D341Med (cell line): Measurements from ENCODE around the gene FBXO8.
"Not testable (repeated sequence)": the region's sequence is repeated elsewhere in the genome, so short reads cannot be mapped to it uniquely, and the experiment has no call there.

ENCODE experiments used
- DNase-seq: peaks from one replicate; pipeline ENCODE4 v3.0.0; 2012; ENCODE audit warnings: low spot score

FBXO8 gene

DNA sequence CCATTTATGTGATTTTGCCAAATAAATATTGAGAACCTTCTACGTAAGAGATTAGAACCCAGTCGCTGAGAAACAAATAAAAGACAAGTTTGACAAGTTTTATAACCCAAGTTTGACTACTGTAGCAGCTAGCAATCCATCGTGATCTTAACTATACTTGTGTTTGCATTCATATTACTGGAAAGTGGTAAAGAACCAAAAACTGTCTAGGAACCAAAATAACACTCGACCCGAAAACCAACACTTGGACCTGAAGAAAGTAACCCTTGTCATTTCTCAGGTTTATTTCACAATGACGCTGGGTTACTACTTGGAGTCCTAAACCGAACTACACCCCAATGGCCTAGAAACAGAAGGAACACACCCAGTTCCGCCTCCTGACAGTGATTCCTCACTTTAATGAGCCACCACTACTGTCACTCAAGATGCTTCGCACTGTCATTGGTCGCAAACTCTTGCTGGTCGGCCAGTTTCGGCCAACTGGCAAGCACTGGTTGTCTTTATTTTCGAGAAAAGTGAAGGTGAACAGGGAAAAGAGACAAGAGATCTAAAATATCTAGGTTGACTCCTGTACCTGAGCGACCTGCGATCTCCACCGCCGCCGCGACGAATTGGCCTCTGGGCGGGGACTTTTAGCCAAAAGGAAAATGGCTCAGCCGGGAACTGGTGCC is 496 bp downstream of the FBXO8 start:
- DNase-seq, result peak; percentile 83

DNA sequence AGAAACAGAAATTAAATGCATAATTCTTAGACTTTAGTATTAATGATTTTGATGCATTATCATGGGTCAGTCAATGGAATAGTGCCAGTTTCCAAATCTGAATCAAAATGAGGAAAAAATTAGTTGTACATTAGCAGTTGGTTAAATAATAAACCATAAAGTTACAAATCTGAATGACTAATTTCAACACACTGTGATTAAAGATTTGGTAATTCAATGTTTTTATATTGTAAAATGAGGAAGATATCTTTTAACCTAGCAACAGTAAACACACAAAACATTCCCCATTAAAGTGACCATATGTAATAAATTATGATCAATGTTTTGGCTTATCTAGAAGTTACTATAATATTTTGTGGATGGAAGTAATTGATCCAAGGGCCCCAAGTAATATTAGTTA is 1.6 kb downstream of the FBXO8 start:
- no peak for DNase-seq

DNA sequence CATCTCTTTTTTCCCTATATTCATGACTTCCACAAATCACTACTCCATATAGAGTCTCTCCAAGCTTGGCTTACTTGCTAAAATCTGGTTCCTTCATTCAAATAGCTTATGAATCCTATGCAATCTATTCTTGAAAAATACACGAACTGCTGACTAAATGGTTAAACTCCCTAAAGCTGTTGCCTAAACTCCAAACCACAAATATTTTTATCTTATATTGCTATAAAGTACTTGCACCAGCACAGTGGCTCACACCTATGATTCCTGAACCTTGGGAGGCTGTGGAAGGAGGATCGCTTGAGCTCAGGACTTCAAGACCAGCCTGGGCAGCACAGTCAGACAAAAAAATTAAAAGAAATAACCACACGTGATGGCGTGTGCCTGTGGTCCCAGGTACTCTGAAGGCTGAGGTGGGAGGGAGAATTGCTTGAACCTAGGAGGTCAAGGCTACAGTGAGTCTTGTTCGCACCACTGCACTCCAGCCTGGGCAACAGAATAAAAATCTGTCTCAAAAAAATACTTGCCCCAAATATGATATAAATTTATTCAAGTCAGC is 2.2 kb downstream of the FBXO8 start:
- DNase-seq, result no peak

DNA sequence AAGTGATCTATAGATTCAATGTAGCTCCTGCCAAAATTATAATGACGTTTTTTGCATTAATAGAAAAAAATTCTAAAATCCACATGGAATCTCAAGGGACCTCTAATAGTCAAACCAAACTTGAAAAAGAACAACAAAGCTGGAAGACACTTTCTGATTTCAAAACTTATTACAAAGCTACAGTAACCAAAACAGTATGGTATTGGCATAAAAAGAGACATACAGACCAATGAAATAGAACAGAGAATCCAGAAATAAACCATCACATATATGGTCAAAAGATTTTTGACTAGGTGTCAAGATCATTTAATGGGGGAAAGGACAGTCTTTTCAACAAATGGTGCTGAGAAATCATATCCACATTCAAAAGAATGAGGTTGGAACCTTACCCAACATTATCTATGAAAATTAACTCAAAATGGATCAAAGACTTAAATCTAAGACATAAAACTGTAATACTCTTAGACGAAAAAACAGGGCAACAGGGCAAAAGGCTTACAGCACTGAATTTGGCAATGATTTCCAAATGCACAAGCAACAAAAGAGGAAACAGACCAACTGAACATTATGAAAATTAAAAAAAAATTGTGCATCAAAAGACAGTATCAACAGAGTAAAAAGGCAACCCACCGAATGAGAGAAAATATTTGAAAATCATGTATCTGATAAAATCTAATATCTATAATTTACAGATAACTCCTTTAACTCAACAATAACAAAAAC is 3.9 kb downstream of the FBXO8 start:
- no peak for DNase-seq

DNA sequence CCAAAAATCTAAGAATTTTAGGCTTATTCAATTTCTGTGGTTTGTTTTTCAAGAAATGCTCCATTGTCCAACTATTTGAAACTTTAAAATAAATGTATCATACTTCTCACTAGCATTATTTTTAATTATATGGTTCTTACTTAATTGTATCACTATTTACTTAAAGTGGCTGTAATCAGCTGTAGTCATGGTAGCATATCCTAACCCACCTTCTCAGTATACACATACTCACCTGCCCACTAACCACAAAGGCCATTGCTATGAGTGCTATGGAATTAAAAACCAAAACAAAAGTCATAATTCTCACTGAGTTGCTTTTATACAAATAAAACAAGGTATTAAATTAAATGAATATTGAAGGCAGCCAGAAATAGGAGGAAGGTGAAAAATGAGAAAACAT is 5.0 kb downstream of the FBXO8 start:
- DNase-seq, result no peak

DNA sequence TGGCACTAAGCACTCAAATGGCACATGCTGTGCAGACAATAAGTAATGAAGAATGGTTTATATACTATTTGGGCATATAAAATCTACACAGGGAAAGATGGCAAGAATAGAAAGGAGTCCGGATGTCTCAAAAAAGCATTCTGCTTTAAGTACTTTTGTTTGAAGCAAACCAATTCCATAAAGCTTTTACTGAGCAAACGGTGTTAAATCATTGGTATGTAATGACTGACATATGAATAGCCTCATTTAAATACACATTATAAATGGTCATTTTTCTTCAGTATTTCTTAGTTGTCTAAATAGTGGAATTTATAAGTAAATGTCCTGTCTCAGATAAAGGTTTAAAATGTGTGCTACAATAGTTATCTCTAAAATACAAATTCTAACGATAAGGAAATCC is 6.0 kb downstream of the FBXO8 start:
- DNase-seq, result no peak

DNA sequence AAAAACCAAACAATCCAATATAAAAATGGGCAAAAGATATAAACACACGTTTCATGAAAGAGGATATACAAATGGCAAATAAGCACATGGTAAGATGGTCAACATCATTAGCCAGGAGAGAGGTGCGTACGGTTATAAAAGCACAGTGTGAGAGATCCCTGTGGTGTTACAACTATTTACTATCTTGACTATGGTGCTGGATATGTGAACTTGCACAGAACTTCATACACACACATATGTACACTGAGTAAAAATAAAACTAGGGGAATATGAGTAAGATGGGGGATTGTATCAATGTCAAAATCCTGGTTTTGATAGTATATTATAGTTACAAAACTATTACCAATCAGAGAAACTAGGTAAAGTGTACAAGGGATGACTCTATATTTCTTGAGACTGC is 8.4 kb downstream of the FBXO8 start:
- DNase-seq, result no peak

DNA sequence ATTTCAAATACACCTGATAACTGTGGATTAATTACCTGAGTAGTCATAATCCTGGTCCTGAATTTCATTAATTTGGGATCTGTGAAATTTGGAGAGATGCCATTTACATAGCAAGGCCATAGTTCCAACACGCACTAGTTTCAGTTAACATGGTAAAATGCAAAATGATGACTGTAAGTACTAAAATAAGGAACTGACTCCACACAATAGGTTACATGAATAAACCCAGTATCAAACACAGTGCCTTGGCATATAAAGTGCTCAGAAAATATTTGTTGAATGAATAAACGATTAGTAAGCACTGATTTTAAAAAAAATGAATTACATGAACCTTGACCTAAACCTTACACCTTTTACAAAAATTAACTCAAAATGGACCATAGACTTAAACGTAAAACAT is 9.0 kb downstream of the FBXO8 start:
- no peak for DNase-seq

DNA sequence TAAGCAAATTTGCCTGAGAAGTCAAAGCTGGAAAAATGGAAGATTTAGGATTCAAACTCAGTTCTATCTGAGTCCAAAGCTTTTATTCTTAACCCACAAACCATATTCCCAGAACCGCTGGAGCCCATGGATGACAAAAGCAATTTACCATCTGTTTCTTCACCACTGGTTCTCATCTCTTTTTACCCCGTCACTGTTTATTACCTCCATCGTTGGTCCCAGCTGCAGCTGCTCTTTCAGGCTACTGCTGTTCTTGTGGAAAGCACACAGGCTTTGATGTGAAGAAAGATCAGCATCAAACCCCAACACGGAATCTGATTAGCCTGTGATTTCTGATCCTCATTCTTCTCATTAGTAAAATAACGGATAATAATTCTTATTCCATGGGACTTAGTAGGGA is 9.5 kb downstream of the FBXO8 start:
- DNase-seq, result no peak

DNA sequence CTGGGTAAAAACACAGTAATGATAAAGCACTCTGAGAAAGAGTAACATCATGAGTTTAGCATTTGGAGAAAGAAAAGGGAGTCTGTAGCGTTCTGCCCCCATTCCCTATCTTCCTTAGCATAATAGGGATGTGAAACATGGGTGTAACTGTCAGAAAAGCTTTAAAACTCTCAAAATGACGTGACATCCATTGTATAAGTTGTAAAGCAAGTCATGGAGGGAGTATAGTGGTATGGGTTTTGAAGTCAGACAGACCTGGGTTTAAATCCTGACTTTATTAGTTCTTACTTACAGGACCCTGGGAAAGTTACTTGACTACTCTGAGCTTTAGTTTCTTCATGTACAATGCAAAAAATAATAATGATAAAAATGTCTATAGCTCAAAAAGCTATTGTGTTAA is 17.1 kb downstream of the FBXO8 start:
- no peak for DNase-seq

DNA sequence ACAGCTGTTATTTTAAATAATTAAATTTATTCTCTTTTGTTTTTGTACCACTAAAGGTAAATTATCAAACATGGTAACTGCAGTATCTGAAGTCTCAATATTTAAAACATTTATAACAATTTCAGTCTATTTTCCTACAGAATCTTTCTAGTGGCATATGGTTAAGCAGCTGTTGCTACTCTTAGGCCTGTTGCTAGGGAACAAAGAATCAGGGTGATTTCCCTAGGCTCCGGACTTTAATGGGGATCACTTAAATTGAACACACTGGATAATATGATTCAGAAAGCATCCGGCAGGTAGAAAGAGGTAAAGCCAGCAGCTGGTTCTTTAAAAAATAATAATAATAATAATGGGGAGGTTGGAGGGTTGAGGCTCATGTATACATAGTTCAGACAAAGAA is 17.6 kb downstream of the FBXO8 start:
- peak; percentile 48 for DNase-seq

DNA sequence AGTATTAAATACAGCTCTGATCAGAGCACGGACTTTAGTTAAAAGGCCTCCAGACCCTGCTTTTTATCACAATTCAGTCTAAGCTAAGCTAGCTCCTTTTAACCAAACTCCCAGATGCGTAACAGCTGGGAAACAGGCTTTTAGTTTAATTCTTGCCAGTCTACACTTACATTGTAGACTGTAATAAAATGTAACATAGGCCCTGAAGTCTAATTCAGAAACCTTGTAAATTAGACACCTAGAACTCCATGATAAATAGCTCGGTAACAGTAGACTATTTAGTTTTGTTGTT is 20.1 kb downstream of the FBXO8 start:
- no peak for DNase-seq

DNA sequence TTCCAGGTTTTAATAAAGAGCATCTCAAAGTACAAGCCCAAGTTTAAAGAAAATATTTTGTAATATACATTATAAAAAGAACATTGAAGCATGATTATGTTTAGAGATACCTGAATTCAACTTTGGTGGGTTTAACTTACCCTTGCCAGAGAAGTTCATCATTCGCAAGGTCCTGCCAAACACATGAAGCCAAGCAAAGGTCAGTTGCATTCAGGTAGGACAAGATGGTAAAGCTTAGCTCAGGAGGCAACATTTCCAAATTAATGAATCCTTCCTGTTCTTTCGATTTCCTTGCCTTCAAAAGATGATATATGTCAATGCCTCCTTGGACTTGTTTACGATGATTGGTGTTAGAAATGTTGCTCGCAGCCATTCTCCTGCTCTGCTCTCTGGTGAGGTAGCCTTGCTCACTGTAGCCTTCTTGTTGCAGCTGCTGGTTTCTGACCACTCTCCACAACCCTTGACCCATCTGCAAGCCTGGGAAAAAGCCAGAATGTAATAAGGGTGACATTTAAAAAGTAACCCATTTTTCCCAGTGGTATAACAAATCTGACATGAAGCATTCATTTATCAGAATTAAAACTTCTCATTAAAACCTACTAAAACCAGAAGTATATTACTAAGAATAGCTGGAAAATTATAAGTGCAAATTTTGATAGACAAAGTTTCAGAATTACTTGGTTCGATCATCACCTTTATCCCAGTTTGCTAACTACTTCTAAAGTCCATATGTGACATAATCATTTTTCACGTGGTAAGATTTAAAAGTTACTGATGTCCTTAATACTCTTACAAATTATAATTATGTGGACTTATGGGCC is 20.6 kb downstream of the FBXO8 start:
- DNase-seq, result no peak

DNA sequence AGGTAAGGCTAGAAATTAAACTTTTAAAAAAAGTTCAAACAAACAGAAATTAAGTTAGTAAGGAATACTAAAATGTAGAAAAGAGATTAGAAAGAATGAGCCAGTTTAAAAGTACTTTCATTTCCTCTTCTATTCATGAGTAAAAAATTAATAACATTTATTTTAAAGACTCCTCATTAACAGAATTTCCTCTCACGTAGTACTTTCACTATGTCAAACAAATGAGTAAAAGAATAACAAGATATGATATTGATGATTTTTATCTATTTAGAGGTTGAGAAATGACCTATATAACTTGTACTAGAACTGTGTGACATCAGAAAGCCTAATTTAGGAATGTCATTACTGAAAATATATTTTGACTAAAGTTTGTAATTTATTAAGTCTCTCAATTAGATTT is 22.0 kb downstream of the FBXO8 start:
- not testable (repeated sequence) for DNase-seq

DNA sequence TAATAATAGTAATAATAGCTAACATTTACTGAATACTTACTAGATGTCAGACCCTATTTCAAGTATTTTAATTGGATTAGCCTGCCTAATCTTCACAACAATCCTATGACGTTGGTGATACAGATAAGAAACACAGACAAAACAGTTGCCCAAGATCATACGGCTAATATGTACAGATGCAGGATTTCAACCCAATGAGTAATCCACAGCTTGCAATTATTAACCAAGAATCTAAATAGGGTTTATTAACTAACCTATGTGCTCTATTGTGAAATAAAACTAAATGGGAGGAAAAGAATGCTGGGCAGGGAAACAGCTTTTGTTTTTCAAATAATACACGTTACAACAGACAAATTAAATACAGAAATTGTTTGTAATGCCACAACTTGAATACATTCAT is 23.4 kb downstream of the FBXO8 start:
- no peak for DNase-seq

DNA sequence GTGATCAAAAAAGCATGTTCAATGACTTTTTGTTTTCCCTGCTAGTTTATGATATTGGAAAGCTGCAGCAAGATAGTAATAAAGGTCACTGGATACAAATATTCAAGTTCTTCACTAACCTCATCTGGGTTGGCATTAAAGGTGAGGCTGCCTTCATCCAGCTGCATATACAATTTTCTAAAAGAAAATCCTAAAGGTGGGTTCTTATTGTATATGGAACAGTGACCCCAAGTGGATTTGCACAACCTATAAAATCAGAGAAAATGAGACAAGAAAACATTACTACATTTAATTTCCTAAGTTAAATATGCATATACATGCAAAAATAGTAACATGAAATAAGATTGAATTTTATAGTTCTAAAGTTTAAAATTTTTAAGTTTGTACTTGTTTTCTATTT is 23.9 kb downstream of the FBXO8 start:
- DNase-seq, result no peak

DNA sequence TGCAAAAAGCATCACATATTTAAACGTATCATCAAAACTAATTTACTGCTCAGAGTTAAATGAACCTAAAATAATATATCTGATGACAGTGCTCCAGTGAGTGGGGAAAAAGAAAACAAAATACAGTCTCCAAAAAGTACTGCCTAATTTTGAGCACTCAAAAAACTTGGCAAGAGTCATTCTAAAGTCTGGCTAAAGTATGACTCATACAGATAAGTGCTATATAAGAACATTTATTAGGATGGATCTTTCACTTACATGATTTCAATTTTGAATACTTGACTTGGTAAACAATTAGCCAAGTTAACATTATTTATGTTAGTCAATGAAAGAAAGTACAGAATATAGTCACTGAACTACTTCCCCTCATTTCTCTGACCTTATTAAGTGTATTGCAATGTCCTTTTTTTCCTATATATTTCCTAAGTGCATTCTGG is 27.2 kb downstream of the FBXO8 start:
- no peak for DNase-seq

DNA sequence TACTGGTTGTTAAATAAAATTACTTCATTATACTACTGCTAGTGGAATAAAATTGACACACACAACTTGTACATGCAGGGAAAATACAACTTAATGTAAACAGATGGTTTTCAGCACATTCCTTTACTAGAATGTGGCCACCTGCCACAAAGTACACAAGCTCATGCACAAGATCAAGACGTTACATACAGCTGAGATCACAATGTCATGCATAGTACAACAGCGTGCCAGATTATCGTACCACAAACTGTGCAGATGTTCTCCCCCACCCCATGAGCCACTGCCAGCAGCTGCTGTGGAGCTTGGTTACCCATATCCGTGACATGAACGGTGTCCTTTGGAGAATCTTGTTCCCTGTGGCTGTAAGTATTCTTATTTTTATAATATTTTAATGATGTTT is 27.7 kb downstream of the FBXO8 start:
- no peak for DNase-seq

DNA sequence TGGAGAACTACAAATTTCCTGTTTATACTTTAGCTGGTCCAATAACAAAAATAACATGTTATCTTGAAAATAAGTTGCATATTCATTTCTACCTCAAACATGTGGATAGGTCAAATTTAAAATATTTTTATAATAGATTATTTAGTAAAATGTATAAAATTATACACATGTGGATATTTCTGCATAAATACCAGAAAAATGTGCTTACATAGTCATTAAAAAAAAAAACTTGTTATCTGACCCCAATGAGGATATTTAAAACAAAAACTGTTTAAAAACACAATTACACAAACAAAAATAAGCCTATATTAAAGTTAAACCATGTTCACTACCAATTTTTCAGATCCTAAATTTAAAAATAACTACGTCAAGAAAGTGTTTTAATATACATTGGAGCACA is 28.1 kb downstream of the FBXO8 start:
- no peak for DNase-seq

DNA sequence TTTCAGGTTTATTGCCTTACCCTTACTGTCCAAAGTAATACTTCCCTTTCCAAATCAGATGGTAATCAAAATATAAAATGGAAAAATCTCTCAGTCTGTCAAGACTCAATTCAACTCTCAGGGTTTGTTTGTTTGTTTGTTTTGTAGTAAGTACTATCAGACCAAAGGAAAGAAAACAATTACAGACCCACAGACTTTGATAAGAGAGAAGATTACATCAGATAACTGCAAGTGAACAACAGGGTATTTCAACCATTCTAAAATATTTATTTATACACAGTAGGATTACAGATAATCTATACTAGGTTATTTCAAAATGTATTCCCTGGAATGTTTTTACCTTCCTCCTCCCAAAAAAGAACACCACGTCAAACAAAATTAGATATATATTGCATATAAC is 28.9 kb downstream of the FBXO8 start:
- DNase-seq, result no peak

DNA sequence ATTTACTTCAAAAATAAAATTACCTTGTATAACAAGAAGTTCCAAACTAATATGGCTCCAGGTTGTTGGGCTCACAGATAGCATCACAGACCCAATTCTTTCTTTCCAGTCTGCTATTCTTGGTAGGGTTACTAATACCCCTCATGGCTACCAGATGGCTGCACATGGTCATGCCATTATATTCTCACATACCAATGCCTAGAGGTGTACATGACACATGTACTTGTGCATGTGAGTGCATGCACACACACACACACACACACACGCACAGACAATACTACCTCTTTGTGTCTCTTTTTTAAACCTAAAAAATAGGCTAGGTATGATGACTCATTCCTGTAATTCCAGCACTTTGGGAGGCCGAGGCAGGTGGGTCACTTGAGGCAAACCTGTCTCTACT is 31.1 kb downstream of the FBXO8 start:
- no peak for DNase-seq

DNA sequence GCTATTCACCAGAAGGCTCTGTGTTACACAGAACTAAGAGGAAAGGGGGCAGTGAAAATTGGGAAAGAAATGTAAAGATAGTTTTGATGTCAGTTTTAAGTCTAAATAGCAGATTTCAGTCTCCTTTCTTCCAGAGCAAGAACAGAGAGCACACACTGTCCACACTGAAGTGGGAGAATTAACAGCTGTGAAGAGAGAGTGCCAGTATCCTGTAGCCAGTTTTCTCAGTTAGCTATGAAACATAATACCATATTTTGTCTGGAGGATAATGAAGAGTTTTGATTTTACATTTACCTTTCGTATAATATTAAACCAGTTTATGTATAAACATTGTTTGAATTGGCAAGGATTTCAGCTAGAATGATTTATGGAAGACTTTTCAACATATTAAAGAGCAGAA is 35.1 kb downstream of the FBXO8 start:
- no peak for DNase-seq

DNA sequence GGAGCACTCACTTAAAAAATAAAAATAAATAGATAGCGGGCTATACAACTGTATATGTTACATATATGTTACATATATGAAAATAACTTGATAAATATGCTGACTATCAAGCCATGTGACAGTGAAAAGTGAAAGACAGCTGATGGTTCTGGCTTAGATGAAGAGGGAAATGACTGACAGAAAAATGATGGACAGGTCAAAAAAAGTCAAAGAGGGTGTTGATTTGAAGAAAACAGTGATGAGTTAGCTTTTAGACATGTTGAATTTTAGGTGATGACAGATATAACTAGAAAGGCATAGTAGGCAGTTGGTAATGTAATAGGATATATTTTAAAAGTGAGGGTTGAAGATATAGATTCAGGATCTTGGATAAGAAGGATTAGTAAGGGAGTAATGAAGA is 37.8 kb downstream of the FBXO8 start:
- no peak for DNase-seq
